GM21737 (cell line): ENCODE data around the gene HSPE1.
A peak's percentile ranks its signal among the peaks of the same experiment; 100 is the strongest.
"Not testable (repeated sequence)": the region's sequence is repeated elsewhere in the genome, so short reads cannot be mapped to it uniquely, and the experiment has no call there.

Source experiments
- ATAC-seq: cut with Tn5 transposase; IDR thresholded peaks from one replicate; pipeline ENCODE4 v1.9.1; 2021; ENCODE audit warnings: mild to moderate bottlenecking, moderate library complexity; ENCODE audit not compliant: unreplicated experiment

The HSPE1 gene

DNA sequence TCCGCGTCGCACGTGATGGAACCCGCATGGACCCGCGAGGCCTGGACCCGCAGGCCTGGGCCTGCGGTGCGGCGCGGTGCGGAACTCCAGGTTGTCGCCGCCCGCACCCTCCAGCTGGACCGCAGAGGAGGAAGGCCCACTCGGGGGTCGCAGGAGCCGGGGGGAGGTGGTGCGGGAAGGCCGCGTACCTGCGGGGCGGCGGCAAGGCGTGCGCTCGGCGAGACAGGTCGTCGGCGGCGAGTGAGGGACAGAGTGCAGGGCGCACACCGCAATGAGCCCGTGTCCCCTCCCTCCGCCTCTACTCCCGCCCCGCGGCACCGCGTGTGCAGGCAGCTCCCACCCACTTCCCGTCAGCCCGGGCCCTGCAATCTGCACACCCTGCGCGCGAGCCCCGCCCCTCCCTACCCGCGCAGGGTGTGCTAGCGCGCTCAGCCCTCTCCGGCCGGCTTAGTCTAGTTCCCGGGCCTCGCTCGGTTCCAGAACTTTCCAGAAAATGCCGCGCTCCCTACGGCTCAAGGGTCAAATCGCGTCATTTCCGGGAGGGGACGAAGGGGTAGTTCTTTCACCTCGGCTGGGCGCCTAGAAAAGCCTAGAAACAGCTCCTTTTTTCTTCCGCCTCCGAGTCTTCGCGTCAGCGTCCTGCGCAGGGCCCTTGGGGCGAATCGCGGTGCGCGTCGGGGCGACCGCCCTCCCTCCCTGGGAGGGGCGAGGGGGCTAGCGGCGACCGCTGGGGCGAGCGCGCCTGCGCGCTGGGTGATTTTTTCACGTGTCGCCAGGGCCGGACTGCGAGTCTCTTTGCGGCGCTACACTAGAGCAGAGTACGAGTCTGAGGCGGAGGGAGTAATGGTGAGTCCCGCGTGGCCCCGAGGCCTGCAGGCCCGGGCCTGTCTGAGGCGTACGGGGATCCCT, at the start of gene HSPE1, which contains the start of gene HSPD1:
TSS of gene HSPE1 (plus strand) at position 786 of the 909 bp plus-strand sequence. CDS start at position 844, 58 bp downstream.
TSS of gene HSPD1 (minus strand) at position 247 of the 909 bp plus-strand sequence. CDS start 992 bp downstream, outside the sequence.
- ATAC-seq = peak; percentile 86

DNA sequence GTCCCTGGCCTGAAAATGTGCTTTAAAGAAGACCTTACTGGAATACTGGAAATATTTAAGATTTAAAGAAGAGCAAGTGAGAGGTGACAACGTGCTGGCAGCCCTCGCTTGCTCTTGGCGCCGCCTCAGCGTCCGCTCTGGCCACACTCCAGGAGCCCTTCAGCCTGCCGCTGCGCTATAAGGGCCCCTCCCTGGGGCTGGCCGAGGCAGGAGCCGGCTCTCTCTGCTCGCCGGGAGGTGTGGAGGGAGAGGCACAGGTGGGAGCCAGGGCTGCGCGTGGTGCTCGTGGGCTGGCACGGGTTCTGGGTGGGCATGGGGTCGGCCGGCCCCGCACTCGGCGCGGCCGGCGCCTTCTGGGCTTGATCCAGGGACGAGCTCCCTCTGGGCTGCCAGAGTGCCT, 49.7 kb upstream of the HSPE1 start:
- no peak for ATAC-seq

DNA sequence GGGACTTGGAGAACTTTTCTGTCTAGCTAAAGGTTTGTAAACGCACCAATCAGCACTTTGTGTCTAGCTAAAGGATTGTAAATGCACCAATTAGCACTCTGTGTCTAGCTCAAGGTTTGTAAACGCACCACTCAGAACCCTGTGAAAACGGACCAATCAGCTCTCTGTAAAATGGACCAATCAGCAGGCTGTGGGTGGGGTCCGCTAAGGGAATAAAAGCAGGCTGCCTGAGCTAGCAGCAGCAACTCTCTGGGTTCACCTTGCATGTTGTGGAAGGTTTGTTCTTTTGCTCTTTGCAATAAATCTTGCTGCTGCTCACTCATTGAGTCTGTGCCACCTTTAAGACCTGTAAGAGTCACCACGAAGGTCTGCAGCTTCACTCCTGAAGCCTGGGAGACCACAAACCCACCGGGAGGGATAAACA, 49.2 kb upstream of the HSPE1 start:
- not testable (repeated sequence) for ATAC-seq

DNA sequence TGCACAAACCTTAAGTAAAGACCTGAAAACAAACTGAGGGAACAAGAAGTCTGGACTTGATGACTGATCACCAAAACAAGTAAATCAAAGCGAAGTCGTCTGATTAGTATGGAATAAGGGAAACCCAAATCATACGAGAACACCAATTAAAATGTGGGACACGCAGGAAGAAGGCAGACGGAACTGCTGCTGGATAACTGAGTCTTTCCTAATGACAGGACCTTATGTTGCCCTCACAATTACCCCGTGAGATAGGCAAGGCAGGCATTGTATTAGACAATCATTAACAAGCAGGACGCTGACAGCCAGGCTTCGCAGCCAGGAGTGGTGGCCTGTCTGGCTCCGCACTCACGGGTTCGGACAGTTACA, 47.4 kb upstream of the HSPE1 start:
- no peak for ATAC-seq

DNA sequence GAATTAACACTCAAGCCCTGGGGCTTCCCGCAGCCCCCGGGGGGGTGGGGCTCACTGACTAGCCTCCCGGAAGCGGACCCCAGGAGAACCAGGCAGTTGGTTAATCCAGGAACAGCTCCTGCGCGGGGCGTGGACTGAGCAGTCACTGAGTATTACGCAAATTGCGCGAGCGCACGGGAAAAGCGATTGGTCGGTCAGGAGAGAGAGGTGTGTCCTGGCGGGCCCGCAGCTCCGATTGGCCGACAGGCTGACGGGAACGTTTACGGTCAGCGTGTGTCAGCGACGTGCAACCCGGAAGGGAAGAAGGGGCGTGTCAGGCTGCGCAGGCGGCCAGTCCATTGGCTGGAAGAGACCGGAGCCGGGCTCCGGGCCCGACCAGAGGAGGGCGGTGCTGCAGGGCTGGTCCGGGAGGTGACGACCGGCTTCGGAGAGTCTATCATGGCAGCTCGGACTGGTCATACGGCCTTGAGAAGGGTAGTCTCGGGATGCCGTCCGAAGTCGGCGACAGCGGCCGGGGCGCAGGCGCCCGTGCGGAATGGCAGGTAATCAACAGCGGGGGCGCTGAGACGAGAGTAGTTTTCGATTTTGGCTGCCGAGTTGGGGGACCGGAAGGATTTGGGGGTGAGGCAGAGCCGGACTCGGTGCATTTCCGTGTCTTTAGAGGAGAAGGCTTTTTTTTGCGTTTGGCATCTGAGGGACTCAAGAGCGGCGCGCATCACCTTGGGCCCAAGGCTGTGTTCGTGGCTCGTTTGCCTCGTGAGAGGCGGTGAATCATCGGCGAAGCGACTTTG, 46.9 kb upstream of the HSPE1 start, which contains the start of gene COQ10B:
TSS of gene COQ10B (plus strand) at position 430 of the 791 bp plus-strand sequence. CDS start at position 439, 9 bp downstream.
- ATAC-seq = peak; percentile 92

DNA sequence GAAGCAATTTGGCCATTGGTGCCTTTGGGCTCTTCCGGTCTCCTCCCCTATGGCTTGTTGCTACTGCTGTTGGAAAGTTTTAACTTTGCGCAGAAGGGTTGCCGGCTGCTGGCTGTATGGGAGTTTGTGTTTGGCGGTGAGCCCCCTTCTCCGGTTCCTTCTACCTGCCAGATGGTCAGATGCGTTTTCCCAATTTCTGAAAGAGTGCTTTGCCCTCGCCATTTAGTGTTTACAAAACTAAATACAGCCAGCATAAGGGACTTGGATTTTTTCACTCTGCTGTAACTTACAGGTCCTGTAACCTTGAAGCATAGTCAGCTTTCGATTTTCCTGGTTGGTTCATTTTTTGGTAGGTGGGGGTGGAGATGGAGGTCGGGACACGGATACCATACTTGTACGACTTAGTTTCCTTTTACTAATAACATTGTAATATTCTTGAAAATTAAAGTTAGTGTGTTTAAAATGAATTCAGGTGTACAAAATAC, 46.2 kb upstream of the HSPE1 start:
- peak; percentile 25 for ATAC-seq

DNA sequence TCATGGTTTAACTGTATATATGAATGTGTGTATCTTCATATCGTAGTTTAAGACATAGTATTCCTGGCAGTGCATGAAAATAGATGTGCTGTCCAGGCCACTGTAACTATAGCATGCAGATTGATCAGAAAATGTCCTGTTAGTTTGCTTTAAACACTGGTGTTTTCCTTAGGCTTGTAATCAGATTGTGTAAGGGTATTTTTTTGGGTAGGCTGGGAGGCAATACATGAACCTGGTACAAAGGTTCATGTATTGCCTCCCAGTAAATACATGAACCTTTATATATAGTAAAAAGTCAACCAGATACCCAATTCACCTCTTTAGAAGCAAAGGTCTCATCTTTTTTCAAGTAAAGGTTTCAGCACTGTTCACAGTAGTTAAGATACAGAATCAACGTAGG, 45.3 kb upstream of the HSPE1 start:
- ATAC-seq = no peak

DNA sequence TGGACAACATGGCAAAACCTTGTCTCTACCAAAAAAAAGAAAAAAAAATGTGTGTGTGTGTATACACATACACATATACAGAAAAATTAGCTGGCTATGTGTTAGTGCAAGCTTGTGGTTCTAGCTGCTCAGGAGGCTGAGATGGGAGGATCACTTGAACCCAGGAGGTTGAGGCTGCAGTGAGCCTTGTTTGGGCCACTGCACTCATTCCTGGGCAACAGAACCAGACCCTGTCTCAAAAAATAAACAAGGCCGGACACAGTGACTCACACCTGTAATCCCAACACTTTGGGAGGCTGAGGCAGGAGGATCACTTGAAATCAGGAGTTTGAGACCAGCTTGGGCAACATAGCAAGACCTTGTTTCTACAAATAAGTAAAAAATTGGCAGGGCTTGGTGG, 44.8 kb upstream of the HSPE1 start:
- no peak for ATAC-seq

DNA sequence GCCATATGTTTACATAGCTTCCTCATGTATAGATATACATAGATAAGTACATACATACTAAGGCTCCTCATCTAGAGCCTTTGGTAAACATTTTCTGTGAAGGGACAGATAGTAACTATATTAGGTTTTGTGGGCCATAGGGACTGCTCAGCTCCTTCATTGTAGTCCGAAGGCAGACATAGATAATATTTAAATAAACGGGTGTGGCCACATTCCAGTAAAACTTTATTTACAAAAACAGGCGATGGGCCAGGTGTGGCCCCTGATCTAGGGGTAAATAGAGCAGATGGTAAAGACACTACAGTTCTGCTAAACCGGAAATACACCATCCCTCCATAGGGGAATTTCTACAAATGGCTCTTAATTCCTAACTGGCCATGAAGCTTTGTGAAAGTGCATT, 39.5 kb upstream of the HSPE1 start:
- ATAC-seq = no peak

DNA sequence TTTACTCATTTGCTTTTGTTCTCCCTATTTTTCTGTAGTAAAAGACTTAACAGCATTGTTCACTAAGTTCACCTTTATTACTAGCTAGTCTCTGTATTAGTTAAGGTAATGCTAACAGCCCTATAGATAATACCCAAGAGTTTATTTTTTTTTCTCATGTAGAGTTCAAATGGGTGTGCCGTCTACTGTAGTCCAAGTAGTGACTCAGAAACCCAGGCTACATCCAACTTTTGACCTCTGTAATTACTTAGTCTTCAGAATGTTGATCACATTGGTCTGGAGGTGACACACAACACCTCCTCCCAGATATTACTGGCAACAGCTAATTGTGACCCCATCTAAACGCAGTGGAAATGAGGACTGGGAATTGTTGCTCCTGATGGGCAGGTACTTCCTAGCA, 39.1 kb upstream of the HSPE1 start:
- ATAC-seq = no peak

DNA sequence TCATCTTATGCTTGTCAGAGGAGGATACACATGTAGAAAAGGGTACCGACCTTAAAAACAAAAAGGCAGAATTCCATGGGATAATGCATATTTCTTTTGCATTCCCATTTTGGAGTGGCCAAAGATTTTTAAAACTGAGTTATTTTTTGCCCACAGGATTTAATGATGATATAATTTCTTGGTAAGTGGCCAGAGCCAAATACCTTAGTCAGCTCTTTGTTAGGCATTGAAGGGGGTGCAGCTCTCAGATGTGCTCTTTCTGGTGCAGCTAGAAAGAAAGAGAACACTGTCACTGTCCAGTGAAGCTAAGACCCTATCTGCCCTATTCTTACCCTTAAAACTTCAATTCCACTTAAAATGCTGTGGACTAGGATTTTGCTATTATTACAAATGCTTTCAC, 36.0 kb upstream of the HSPE1 start:
- ATAC-seq = no peak

DNA sequence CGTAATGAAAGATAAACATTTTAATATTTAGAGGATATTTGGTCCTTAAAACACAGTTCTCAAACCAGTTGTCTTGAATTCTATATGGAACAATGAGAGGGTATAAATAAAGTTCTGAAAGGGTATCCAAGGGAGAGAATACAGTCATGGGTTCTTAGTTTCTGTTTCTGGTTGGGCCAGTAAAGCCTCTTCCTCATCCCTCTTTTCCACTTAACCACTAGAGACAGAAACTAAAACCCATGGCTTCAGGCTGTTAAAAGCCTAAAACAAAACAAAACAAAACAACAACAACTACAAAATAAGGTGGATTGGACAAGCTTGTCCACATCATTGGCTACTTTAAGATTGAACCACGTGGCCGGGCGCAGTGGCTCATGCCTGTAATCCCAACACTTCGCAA, 28.0 kb upstream of the HSPE1 start:
- no peak for ATAC-seq

DNA sequence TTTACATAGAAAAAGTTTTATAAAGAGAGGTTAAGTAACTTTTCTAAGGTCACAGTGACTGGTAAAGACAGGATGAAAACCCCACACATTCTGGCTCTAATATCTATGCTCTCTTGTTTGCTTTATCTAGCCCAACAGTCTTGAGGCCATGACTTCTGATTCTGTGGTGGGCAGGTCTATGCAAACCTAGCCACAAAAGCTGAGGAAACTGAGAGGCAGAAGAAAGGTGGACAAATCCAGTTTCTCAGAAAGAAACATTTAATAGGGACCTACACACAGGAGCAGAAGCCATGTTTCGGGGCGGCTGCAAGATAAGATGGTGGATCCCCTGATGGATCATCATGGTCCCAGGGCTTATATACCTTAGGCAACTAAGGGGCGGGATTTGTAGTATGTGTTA, 22.4 kb upstream of the HSPE1 start:
- ATAC-seq = no peak

DNA sequence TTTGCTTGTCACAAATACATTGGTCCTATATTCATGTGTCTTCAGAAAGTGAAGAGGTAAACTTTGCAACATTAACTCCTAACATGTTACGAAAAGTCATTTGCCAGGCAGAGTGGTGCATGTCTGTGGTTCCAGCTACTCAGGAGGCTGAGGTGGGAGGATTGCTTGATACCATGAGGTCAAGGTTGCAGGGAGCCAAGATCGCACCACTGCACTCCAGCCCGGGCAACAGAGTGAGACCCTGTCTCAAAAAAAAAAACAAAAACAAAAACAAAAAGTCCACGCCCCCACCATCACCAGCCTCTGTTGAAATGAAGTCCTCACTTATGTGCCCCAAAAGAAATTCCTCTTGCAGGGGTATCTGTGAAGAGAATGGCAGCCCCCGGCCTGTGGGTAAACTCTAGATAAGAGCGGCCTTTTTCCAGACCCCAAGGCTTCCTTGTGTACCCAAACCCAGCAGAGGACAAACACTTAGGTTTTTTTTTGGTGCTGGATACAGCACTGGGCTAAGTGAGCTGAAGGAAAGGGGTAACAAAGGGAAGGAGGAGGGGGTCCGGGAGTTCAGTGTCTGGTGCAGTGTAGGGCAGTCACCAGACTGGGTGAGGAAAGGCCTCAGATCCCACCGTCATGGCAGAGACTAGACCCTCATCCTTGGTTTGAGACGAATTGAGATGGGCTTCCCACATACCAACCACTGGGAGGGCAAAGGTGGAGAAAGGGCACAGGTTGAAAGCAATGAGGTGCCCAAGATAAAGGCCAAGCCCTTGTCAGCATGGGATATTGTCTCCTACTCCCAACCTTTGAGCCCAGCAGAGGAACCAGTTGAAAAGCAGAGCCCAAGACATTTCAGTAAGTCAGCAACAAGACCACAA, 19.8 kb upstream of the HSPE1 start:
- ATAC-seq = no peak

DNA sequence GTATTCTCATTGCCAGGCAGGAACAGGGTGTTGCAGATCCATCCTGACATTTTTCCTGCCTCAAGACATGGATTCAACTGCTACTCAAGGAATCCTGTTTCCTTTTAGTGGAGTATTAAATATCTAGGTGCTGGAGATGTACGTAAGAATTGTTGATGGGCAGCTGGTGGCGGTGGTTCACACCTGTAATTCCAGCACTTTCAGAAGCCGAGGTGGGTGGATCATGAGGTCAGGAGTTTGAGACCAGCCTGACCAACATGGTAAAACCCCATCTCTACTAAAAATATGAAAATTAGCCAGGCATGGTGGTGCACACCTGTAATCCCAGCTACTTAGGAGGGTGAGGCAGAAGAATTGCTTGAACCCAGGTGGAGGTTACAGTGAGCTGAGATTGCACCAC, 15.9 kb upstream of the HSPE1 start:
- not testable (repeated sequence) for ATAC-seq

DNA sequence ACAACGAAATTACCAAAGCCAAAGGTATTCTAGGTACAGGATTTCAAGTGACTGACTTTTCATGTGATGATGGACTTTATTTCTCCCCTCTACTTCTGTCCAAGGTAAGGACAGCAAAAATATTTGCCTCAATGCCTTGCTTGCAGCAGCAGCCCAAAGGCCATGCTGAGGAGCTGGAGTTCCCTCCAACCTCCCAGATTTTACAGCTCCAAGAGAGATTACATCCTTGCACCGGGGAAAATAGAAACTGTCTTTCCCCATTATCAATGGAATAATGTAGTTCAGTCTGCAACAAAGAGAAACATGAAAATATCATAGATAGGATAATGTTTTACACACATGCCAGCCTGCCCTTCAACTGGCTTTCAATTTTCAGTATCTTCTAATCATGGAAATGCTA, 14.0 kb upstream of the HSPE1 start:
- no peak for ATAC-seq

DNA sequence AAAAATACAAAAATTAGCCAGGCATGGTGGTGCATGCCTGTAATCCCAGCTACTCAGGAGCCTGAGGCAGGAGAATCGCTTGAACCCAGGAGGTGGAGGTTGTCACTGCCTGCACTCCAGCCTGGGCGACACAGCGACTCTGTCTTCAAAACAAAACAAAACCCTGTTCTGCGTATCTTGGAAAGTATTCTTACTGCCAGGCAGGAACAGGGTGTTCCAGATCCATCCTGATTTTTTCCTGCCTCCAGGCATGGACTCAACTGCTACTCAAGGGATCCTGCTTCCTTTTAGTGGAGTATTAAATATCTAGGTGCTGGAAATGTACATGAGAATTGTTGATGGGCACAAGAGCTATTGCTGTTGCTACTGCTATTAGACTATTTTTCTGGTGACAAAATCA, 12.8 kb upstream of the HSPE1 start:
- ATAC-seq = no peak

DNA sequence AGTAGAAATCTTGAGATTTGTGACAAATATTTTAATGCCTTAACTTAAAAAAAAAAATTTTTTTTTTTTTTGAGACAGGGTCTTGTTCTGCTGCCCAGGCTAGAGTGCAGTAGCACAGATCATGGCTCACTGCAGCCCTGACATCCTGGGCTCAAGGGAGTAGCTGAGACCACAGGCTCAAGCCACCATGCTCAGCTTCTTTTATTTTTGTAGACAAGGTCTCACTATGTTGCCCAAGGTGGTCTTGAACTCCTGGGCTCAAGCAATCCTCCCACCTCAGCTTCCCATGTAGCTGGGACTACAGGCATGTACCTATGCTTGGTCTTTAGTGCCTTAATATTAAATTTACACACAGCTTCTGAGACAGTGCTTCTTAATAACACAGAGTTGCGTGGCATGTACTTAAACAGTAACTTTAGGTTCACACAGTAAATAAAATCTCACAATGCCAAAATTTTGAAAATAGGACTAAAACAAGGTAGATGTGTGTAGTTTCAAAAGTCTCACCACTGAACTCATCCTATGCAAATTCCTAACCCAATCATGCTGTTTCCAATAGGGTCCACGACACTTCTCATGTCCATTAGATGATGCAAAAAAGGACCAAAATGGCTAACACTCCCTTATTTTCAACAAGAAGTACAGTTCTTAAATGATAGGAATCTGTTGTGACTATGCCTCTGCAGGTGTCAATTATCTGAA, 4.6 kb upstream of the HSPE1 start:
- no peak for ATAC-seq

DNA sequence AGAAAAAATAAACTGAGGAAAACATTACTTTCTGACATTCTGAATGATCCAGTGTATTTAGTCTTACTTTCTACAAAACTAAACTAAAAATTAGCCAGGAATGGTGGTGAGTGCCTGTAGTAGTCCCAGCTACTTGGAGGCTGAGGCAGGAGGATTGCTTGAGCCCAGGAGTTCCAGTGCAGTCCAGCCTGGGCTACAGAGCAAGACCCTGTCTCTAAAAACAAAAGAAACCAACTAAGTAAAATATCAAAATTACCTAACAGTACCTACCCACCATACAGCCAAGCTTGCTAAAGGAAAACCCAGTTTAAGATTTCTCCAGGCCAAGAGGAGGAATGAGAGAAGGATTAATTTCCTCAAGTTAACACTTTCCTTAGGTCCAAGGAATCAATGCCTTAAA, 3.5 kb upstream of the HSPE1 start:
- no peak for ATAC-seq

DNA sequence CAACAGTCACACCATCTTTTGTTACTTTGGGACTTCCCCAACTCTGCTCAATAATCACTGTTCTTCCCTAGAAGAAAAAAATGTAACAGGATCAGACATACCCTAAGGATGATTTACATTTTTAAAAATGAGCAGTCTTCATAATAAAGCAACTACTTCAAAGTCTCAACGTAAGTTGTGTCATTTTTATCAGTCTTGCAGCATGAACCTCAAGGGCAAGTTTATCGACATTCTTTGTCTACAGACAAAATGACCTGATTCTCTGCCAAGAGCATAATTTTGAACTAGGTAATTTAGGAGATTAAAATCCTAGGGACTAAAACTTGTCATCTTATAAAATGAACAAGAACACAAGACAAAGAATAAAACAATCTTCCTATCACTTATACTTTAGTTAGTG, 2.9 kb upstream of the HSPE1 start:
- no peak for ATAC-seq
